Loucy (cell line): ENCODE measurements around the gene UBXN1.
A peak's percentile ranks its signal among the peaks of the same experiment; 100 is the strongest.
"Not testable (repeated sequence)": the region's sequence is repeated elsewhere in the genome, so short reads cannot be mapped to it uniquely, and the experiment has no call there.

Experiments used
- H2AFZ ChIP-seq: fragments of 200-600 bp; sonication (generic); 2 replicates; pipeline ENCODE4 v1.6.0; 2016; ENCODE audit warnings: antibody characterized with exemption, mild to moderate bottlenecking, low read length, moderate library complexity
- H3F3A ChIP-seq: fragments of 200-600 bp; 2 replicates; pipeline ENCODE4 v1.6.0; 2016; ENCODE audit warnings: antibody characterized with exemption, low read depth, mild to moderate bottlenecking
- H3K27me3 ChIP-seq: fragments of 200-600 bp; sonication (generic); 2 replicates; pipeline ENCODE4 v1.6.1; 2014; ENCODE audit warnings: low read length, mild to moderate bottlenecking; ENCODE audit not compliant: insufficient read depth, poor library complexity, severe bottlenecking
- H3K36me3 ChIP-seq: fragments of 200-600 bp; sonication (generic); 2 replicates; pipeline ENCODE4 v1.6.1; 2016; ENCODE audit warnings: low read length; ENCODE audit not compliant: insufficient read depth
- H3K4me1 ChIP-seq: fragments of 200-600 bp; sonication (generic); 2 replicates; pipeline ENCODE4 v1.5.1; 2014; ENCODE audit warnings: low read length, mild to moderate bottlenecking; ENCODE audit not compliant: insufficient read depth, poor library complexity, severe bottlenecking
- H3K4me2 ChIP-seq: fragments of 200-600 bp; sonication (generic); 2 replicates; pipeline ENCODE4 v1.6.0; 2014; ENCODE audit warnings: antibody characterized with exemption, low read length, low read depth, mild to moderate bottlenecking; ENCODE audit not compliant: poor library complexity, severe bottlenecking
- H3K4me3 ChIP-seq: fragments of 200-600 bp; sonication (generic); 2 replicates; pipeline ENCODE4 v1.5.1; 2014; ENCODE audit warnings: low read length, mild to moderate bottlenecking, mixed read lengths; ENCODE audit not compliant: poor library complexity, severe bottlenecking
- H3K79me2 ChIP-seq: fragments of 200-600 bp; sonication (generic); 2 replicates; pipeline ENCODE4 v1.6.1; 2014; ENCODE audit warnings: low read length; ENCODE audit not compliant: insufficient read depth
- H3K9ac ChIP-seq: fragments of 200-600 bp; sonication (generic); 2 replicates; pipeline ENCODE4 v1.6.0; 2014; ENCODE audit warnings: mild to moderate bottlenecking, low read depth, low read length, moderate library complexity; ENCODE audit not compliant: poor library complexity, severe bottlenecking
- H3K9me2 ChIP-seq: fragments of 200-600 bp; sonication (generic); replicated peaks from 2 replicates; pipeline ENCODE4 v1.6.1; 2016; ENCODE audit warnings: low read depth, low read length, mixed read lengths
- H3K9me3 ChIP-seq: fragments of 200-600 bp; sonication (generic); 2 replicates; pipeline ENCODE4 v1.6.1; 2014; ENCODE audit warnings: mild to moderate bottlenecking, antibody characterized with exemption, low read length, low read depth; ENCODE audit not compliant: insufficient read depth
- H4K20me1 ChIP-seq: fragments of 200-600 bp; sonication (generic); 2 replicates; pipeline ENCODE4 v1.6.0; 2014; ENCODE audit warnings: antibody characterized with exemption, low read length, mild to moderate bottlenecking; ENCODE audit not compliant: insufficient read depth, poor library complexity, severe bottlenecking
- EZH2phosphoT487 ChIP-seq: fragments of 200-600 bp; IDR thresholded peaks from 2 replicates; pipeline ENCODE4 v1.6.1; 2018; ENCODE audit warnings: antibody characterized with exemption, mild to moderate bottlenecking, moderate library complexity, borderline replicate concordance
- TF ChIP-seq, protein P1 (sequence below): fragments of 200-600 bp; sonication (generic); conservative IDR thresholded peaks from 2 replicates; pipeline ENCODE4 v1.5.1; 2014; ENCODE audit warnings: mild to moderate bottlenecking, antibody characterized with exemption, low read length

Gene UBXN1

DNA sequence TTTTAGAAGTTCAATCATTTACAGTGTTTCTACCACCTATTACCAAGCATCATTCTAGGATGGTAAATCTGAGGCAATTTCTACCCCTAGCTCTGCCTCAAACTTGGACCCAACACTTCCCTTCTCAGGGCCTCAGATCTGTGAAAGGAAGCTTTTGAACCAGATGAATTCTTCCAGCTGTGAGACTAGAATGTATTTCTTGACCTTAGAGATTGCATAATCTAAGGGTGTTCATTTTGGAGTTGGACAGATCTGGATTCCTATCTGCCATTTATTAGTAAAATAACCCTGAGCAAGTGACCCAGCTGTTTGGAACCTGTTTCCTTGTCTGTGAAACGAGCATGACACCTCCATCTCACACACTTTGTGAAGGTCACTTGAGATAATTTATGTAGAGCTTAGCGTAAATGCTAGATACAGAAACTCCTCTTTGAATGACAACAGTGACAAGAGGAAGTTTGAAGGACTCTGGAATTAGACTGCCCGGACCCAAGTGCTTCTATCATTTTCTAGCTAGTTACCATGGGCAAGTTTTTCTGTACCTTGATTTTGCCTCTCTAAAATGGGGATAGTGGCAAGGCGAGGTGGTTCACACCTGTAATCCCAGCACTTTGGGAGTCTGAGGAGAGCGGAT is 22.0 kb downstream of the UBXN1 start:
- no peak overlapping the region for H3K4me2 ChIP-seq
- TF ChIP-seq, protein P1, sequence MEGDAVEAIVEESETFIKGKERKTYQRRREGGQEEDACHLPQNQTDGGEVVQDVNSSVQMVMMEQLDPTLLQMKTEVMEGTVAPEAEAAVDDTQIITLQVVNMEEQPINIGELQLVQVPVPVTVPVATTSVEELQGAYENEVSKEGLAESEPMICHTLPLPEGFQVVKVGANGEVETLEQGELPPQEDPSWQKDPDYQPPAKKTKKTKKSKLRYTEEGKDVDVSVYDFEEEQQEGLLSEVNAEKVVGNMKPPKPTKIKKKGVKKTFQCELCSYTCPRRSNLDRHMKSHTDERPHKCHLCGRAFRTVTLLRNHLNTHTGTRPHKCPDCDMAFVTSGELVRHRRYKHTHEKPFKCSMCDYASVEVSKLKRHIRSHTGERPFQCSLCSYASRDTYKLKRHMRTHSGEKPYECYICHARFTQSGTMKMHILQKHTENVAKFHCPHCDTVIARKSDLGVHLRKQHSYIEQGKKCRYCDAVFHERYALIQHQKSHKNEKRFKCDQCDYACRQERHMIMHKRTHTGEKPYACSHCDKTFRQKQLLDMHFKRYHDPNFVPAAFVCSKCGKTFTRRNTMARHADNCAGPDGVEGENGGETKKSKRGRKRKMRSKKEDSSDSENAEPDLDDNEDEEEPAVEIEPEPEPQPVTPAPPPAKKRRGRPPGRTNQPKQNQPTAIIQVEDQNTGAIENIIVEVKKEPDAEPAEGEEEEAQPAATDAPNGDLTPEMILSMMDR: no peak
- no peak for TF ChIP-seq EZH2phosphoT487
- no peaks in the 10 kb centered on the region for H3K9me2 ChIP-seq
- H3K4me3 ChIP-seq: no peak overlapping the region
- no peaks in the 10 kb centered on the region for H3K27me3 ChIP-seq
- H2AFZ ChIP-seq: no peak overlapping the region
- H3K9ac ChIP-seq: no peak overlapping the region
- H3K79me2 ChIP-seq: peaks cover 12% of the 10 kb centered on the region
- H4K20me1 ChIP-seq: no peaks in the 10 kb centered on the region
- H3K9me3 ChIP-seq: no peaks in the 10 kb centered on the region
- no peaks in the 10 kb centered on the region for H3K36me3 ChIP-seq
- H3F3A ChIP-seq: 0 out of 2 replicates have a peak, but pooled peaks cover 3% of the 10 kb centered on the region
- peaks cover 7% of the 10 kb centered on the region for H3K4me1 ChIP-seq

DNA sequence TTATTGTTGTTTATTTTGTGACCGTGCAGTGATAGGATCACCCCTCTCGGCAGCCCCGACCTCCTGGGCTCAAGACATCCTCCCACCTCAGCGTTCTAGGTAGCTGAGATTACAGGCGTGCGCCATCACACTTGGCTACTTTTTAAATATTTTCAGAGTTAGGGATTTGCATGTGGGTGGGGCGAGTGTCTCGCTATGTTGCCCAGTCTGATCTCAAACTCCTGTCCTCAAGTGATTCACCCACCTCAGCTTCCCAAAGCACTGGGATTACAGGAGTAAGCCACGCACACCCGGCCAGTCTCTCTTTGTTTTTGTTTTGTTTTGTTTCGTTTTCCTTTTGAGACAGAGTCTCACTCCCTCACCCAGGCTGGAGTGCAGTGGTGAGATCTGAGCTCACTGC is 24.6 kb downstream of the UBXN1 start:
- peak overlapping the region; percentile 84 for H3K4me2 ChIP-seq
- peaks cover 4% of the 10 kb centered on the region; the same call in 1 of the 2 replicates for H3K36me3 ChIP-seq

DNA sequence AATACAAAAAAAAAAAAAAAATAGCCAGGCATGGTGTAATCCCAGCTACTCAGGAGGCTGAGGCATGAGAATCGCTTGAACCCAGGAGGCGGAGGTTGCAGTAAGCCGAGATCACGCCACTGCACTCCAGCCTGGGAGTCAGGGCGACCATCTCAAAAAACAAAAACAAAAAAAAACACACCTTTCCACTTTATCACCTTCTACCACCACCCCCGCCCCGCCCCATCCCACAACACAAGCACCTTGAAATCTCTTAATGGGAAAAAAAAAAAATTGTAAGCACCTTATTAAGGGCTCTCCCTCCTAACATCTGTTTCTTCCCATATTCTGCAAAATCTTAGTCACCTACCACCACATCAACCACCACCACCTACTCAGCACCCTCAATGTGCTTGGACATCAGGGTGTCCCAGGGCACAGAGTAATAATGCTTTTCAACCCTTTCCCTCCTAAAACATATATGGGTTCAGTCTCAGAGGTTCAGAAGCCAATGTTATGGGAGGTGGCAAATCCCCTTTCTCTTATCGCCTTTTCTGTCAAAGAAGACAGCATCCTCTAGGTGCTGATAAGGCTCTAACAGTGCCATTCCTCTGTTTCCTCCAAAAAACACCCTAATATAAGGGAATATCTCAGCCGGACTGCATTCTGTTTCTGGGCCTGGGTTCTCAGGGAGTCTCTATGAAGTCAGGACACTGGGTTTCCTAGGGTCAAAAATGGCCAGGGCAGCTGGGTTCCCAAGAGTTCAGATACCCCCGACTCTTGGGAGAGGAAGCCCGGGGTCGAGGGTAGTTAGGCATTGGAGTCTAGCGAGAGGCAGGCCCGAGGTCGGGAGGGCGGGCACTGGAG is 26.5 kb downstream of the UBXN1 start:
- Histone ChIP-seq H3K9me2 (no peaks in the 10 kb centered on the region), H4K20me1 (no peaks in the 10 kb centered on the region), H3K9ac (peak overlapping the region; percentile 89), H3K4me3 (peak overlapping the region; percentile 89), H3K79me2 (peaks cover 26% of the 10 kb centered on the region), H3K4me2 (peak overlapping the region; percentile 89), H2AFZ (peak overlapping the region; percentile 99), H3K27me3 (no peaks in the 10 kb centered on the region), H3K36me3 (peaks cover 4% of the 10 kb centered on the region; the same call in 1 of the 2 replicates), H3F3A (no peaks in the 10 kb centered on the region), H3K4me1 (peaks cover 10% of the 10 kb centered on the region), H3K9me3 (no peaks in the 10 kb centered on the region)
- TF ChIP-seq, protein P1: no peak
- TF ChIP-seq EZH2phosphoT487: no peak

More for the DNA sequence above, 24.6 kb downstream of the UBXN1 start:
- Histone ChIP-seq H3F3A (no peaks in the 10 kb centered on the region), H3K4me1 (peaks cover 10% of the 10 kb centered on the region), H3K27me3 (no peaks in the 10 kb centered on the region), H3K9me3 (no peaks in the 10 kb centered on the region), H3K79me2 (peaks cover 26% of the 10 kb centered on the region), H3K9me2 (no peaks in the 10 kb centered on the region), H4K20me1 (no peaks in the 10 kb centered on the region), H2AFZ (no peak overlapping the region), H3K4me3 (no peak overlapping the region), H3K9ac (peak overlapping the region; percentile 89)
- no peak for TF ChIP-seq EZH2phosphoT487
- TF ChIP-seq, protein P1: no peak

DNA sequence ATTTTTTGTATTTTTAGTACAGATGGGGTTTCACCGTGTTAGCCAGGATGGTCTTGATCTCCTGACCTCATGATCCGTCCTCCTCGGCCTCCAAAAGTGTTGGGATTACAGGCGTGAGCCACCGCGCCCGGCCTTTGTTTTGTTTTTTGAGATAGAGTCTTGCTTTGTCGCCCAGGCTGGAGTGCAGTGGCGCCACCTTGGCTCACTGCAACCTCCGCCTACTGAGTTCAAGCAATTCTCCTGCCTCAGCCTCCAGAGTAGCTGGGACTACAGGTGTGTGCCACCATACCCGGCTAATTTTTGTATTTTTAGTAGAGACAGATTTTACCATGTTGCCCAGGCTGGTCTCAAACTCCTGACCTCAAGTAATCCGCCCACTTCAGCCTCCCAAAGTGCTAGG is 28.6 kb downstream of the UBXN1 start:
- not testable (repeated sequence) for H3K36me3 ChIP-seq, H3K9me3 ChIP-seq, H3K9ac ChIP-seq, H3F3A ChIP-seq, H3K27me3 ChIP-seq, H3K4me2 ChIP-seq, H3K9me2 ChIP-seq, H2AFZ ChIP-seq, H3K4me3 ChIP-seq
- Histone ChIP-seq H3K4me1 (peaks cover 16% of the 10 kb centered on the region), H3K79me2 (peaks cover 37% of the 10 kb centered on the region), H4K20me1 (peaks cover 11% of the 10 kb centered on the region)
